GM19328 (cell line): ENCODE results near the gene SLC22A15.
"Not testable (repeated sequence)": the region's sequence is repeated elsewhere in the genome, so short reads cannot be mapped to it uniquely, and the experiment has no call there.

ENCODE experiments used
- ATAC-seq: cut with Tn5 transposase; IDR thresholded peaks from one replicate; pipeline ENCODE4 v1.9.1; 2021; ENCODE audit warnings: mild to moderate bottlenecking, moderate library complexity; ENCODE audit not compliant: unreplicated experiment

The SLC22A15 gene

GRCh38 chr1:115976062-115976920 lies at the start of gene SLC22A15:
Gene SLC22A15, plus strand, starts transcription at chr1:115976513. Its CDS starts 115 bp downstream, at chr1:115976628.
- ATAC-seq: peak; percentile 82

- no peak for ATAC-seq
These were observed 48.3 kb upstream of the SLC22A15 start for GRCh38 chr1:115927971-115928370.

DNA sequence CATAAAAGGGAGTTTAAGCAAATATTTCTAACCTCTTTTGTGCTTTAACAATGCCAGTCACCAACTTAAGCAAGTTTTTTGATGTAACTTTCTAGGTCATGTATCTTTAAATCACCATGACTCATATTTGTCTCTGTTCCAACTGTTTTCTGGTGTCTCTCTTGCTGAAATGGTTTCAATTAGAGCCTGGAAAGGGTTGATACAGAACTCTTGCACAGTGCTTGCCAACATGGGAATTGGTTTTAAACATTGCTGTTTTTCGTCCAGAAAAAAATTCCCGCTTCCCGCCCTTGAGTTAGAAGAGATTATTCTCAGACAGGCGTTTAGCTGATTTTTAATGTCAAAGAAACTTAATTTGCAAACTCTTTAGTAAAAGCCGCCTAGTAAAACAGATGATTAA lies 46.4 kb upstream of the SLC22A15 start:
- ATAC-seq: no peak

- no peak for ATAC-seq
These were observed 42.7 kb upstream of the SLC22A15 start for GRCh38 chr1:115933625-115934024.

DNA sequence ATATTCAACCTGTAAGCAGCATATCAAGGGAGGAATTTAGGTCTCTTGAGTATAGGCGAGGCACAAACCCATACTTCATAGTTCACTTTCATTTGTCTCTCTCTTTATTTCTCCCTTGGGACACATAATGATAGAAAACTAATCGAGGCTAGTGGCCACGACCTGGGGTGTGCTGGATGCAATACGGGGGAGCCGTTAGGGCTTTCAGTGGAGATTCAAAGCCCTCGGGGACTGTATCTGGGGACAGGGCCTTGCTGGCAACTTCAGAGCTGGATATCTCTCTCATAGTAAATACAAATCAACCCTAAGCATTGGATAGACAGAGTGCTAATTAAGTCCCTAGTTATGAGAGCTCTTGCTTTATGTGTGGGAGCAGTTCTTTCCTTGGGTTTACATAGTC lies 36.9 kb upstream of the SLC22A15 start:
- no peak for ATAC-seq

DNA sequence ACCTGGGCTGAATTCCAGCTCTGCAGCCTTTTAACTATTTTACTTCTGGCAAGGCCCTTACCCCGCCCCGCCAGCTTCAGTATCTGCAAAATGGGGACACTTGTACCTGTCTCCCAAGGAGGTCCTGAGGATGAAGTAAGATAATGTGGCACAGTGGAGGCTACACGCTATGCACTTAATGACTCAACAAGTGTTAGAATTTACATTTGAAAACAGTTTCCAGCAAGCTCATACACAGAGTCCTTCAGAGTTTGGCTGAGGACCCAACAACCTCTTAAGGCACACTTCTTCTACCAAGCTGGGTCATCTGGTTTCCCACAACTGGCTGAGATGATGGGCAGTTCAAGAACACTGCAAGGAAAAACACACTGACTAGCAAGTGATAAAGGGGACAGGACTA lies 30.2 kb upstream of the SLC22A15 start:
- no peak for ATAC-seq

GRCh38 chr1:115949156-115949555 lies 27.2 kb upstream of the SLC22A15 start:
- ATAC-seq: no peak

DNA sequence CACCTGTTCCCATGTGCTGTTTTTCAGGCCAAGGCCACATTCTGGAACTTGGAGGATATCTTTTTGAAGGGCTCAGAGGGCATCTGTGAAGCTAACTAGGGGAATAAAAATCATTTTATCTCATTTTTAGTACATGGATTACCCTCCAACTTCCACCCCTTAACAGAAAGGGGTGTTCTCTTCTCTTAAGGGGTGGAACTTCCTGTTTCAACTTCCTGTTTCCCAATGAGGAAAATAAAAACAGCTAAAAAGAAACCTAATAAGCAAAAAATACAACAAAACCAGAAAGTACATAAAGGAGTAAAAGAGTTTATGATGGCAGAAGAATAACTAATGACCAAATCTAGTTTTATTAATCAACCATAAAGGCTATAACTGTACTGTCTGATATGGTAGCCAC lies 24.8 kb upstream of the SLC22A15 start:
- ATAC-seq: no peak

DNA sequence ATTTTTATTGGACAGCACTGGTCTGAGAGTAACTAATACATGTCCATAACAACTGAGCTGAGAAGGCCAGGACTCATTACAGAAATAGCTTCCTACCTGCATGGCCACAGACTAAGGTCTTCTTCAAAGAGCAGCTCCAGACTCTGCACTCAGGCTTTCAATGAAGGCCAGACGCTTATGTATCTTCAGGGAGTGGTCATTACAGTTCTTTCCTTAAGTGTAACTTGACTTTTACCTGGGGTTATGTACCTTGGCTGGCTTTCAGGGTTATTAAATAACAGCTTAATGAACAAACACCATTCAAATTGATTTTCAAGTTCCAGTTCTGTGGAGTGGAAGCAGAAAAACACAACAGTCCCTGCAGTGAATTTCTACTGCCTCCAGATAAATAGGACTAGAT lies 23.8 kb upstream of the SLC22A15 start:
- ATAC-seq: no peak

DNA sequence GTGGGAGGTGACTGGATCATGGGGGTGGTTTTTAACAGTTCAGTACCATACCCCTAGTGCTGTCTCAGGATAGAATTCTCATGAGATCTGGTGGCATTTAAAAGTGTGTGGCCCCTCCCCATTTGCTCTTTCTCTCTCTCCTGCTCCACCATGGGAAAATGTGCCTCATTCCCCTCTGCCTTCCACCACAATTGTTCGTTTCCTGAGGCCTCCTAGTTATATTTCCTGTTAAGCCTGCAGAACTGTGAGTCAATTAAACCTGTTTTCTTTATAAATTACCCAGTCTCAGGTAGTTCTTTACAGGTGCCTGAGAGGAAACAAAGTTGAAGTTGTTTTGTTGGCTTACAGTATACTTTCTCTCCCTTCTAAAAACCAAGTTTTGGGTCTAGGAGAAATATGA lies 23.1 kb upstream of the SLC22A15 start:
- ATAC-seq: no peak

GRCh38 chr1:115954684-115955083 lies 21.6 kb upstream of the SLC22A15 start:
- ATAC-seq: no peak

DNA sequence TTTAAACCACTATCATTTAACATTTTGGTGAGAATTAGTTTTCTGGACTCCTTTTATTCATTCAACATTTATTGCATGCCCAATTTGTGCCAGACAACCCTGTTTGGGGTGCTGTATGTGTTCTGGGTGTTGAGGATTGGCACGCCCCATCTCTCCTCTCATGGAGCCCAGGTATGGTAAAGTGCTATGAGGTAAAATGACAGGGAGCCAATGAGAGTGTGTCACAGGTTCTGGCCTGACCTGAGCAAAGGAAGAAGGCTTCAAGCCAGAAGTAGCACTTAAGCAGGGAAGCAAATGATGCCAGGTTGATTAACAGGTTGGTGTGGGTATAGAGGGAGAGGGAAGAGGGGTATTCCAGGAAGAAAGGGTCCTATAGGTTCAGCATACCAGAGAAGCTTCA lies 21.1 kb upstream of the SLC22A15 start:
- ATAC-seq: no peak

- no peak for ATAC-seq
These were observed 17.4 kb upstream of the SLC22A15 start for GRCh38 chr1:115958866-115959265.

- no peak for ATAC-seq
These were observed 6.8 kb upstream of the SLC22A15 start for GRCh38 chr1:115969509-115969908.

DNA sequence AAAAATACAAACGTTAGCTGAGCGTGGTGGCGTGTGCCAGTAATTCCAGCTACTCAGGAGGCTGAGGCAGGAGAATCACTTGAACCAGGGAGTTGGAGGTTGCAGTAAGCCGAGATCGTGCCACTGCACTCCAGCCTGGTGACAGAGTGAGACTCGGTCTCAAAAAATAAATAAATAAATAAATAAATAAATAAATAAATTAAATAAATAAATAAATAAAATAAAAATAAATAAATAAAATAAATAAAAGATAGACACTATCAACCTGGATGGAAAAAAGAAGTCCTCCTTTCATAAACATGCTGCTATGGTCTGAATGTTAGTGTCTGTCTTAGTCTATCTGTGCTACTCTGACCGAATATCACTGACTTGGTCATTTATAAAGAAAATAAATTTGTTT lies 4.5 kb upstream of the SLC22A15 start:
- ATAC-seq: not testable (repeated sequence)

DNA sequence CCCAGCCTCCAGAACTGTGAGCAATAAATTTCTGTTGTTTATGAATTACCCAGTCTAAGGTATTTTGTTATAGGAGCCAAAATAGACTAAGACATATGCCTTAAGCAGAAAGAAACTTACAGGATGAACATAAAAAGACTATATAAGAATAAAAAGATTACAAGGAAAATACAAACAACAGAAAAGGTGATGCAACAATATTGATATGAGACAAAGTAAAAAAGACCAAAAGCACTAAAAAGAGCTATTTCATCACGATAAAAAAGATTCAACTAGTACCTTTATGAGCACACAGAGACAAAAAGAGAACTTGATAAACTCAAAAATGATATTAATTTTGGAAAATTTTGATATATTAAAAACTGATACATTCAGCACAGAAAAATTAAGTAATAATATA lies 3.2 kb upstream of the SLC22A15 start:
- no peak for ATAC-seq

DNA sequence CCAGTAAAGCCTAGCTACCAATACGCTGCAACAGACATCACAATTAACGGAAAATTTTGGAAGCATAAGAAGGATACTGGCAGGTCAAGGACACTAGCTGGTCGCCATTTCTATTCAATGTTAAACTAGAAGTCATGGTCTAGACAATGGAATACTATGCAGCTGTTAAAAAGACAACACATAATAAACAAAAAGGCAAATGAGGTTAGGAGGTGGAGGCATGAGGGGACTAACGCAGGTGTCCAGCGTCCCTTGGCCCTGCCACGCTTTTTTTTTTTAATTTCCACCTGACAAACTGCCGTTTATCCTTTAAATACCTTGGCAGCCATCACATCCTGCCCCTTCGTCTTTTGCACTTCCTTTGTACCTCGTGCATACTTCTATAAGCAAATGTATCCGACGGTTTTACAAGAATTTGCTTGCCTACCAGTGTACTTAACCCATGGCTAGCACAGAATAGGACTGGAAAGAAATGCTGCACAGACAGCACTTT lies 698 bp upstream of the SLC22A15 start:
- no peak for ATAC-seq

GRCh38 chr1:115976921-115977498 lies 697 bp downstream of the SLC22A15 start:
- no peak for ATAC-seq

DNA sequence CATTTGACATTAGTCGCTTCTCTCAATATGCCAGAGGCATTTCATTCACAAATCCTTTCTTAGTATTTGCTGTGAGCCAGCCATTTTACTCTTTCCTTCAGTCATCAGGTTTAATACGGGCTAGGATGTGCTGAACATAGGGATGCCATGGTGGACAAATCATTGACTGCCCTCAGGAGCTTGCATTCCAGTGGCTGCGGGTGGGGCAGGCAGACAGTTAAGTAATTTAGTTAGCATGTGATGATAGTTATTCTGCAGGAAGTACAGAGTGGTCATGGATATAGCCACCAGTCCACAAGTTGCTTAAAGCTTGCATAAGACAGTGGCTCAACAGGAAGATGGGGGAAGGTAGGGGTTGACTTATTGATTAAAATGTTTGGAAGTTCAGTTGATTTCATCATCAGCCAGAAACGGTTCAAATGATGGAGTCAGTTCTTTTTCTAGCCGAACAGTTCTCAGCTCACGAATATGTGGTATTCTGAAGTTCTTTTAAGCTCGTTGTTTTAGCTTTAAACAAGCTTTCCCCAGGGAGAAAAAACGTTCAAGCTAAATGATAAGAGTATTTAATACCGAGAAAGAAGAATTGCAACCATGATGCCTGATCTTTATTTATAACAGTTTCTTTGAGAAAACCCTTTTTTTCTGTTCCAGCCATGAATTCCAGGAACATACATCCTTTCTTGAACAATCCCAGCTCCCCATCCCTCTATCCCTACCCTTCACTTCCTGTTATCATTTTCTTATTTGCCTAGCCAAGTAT lies 1.4 kb downstream of the SLC22A15 start:
- ATAC-seq: no peak

DNA sequence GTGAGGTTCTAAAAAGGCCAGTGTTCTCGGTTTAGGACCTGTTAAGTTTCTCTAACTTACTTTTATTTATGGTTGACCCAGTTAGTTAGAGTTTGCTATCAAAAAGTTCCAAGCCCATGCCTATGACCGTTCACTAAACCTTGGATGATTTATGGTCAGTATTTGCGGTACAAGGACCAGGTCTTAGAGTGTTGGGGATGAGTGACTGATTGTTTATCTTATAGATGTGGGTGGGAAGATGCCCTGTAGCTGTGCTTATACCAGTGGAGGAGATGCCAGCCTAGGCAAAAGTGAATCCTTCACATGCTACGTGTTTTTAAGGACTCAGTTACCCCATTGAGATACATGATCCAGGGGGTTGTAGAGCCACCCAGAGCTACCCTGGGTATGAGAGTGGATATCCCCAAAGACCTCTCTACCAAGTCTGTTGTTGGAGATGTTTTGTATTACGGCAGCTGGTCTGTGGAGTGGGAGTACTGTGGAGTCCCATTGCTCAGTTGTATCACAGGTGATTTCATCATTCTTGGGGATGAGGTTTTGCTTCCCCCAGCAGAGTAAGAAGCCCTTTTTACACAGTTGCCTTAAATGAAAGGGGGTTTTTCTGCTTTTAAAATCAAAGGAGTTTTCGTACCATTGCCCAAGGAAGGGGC lies 2.1 kb downstream of the SLC22A15 start:
- no peak for ATAC-seq

GRCh38 chr1:115980156-115980555 lies 3.8 kb downstream of the SLC22A15 start:
- ATAC-seq: no peak
